ENCODE measurements around the gene SCIMP.
A peak's percentile ranks its signal among the peaks of the same experiment; 100 is the strongest.
"Not testable (repeated sequence)": the region's sequence is repeated elsewhere in the genome, so short reads cannot be mapped to it uniquely, and the experiment has no call there.

Gene SCIMP

DNA sequence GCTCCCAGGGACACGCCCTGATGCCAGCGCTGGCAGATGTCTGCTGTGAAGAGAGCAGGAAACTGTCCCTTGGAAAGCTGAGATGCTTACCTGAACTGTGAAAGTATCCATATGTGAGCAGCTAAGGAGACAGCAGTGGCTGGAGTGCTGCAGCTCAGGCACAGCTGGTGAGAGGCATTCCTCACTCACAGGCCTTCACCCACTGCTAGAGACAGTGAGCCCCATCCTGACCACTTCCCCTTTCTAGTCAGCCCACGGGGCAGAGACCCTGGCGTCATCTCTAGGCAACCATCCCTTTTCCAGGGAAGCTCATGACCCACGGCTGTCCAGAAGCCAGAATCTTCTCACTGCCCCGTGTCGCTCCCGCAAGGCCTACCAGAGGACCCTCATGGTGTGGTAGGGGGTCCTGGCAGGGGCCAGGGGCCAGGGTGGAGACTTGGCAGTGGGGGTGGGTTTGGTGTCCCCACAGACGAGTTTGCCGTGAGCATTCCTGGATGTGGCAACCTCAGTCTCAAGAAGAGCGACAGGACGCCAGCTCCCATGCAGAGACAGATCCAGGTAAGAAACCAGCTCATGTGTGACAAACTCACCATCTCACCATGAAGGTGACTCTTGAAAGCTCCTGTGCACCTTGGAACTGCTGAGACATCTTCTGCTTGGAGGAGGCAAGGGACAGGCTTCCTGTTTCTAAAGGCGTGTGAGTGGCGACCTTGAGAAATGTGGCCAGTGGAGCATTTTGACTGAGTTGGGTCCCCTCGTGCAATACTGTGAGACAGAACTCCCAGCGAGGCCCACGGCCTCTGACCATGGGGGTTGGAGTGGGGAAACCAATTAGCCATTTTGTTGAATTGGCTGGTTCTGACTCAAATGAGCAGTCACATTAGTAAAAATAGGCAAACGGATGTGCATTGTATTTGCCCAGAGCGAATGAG lies at the start of gene SCIMP:
Gene SCIMP, minus strand, starts transcription at position 216 of the 932 bp plus-strand sequence. Its CDS starts 105 bp downstream, at position 111.
- no peak for DNase-seq (ENCODE audit: low read depth, low spot score)

DNA sequence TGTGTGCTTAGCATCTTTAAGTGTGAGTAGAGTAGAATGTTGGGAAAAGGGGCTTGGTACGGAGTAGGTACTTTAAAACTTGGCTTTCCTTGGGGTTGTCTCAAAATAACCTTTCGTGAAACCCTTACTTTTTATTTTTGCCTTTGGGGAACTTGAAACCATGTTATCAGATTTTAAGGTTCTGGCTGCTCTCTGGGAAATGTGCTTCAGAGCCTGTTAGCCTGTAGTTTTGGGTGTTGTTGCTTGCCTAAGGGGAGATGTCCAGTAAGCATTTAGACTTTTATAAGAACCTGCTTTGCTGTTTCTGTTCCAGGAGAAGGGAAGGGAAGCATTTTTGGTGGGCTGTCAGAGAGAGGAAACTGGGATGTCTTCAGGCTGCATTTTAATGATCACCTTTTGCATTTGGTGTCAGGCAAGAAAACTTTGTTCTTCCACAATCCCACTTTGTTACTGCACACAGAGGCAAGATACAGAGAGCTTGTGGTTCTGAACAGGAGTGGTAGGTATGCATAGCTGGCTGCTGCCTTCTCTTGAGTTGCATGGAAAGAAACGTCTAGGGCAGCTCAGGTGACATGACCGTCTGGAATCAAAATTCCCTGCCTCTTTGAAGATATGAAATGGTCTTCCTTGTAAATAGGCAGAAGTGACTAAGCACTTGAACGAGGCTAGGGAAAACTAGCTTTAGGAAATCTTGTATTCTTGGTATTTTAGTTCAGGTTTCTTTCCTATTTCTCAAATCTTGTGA lies 49.1 kb upstream of the SCIMP start:
- peak; percentile 58 for DNase-seq (ENCODE audit: low read depth, low spot score)

DNA sequence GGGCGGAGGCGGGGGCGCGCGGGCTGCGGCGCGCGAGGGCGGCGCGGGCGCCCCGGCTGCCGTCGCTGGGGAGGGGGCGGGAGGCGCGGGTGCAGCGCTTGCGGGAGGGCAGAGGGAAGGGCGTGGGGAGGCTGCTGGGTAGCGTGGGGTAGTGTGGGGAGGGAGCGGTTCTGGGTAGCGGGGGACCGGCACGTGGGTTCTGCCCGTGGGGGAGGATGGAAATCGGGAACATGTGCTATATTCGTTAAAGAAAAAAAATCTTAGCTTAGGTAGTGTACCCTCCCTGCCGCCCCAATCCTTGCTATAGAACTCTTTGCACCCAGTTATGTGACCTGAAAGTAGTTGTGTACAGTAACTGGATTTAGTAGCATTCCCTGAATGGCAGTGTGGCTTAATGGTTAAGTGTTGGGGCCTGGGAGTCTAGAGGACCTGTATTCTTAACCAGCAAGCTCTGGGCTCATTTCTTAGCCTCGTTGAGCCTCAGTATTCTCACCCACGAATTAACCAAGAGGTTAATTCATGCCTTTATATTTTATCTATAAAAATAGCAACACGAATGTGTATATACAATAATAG lies 48.1 kb upstream of the SCIMP start:
- no peak for DNase-seq (ENCODE audit: low read depth, low spot score)

DNA sequence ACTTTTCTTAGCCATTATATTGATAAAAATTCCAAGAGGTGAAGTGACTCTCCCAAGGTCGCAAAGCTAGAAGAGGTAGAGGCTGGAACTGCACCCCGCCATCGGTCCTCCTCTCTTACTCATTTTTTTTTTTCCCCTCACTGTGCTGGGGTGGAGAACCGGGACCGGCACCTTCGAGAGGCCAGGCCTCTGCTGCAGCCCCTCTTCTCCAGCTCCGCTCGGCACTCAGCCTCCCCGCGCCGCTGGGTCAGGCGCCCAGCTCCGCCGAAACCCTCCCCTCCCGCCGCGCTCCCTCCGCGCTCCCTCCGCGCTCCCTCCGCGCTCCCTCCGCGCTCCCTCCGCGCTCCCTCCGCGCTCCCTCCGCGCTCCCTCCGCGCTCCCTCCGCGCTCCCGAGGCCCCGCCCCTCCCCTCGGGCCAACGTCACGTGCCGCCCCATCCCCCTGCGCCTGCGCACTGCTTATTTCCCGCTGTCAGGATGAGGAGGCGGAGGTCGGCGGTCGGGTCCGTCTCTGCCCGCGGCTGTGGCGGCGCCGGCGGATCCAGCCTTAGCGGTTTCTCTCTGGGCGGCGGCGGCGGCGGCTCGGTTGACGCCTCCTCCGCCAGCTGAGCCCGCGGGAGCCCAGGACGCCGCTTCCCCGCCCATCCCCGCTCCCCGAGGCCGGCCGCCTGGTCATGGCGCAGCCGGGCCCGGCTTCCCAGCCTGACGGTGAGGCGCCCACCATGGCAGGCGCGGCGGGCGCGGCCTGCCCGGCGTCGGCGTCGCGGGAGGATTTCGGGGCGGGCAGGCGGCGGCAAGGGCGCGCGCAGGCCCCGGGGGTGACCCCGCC lies 47.4 kb upstream of the SCIMP start, which contains the start of gene RABEP1:
Gene RABEP1, plus strand, starts transcription at position 471 of the 828 bp plus-strand sequence. Its CDS starts 203 bp downstream, at position 674.
- DNase-seq (ENCODE audit: low read depth, low spot score): peak; percentile 79

DNA sequence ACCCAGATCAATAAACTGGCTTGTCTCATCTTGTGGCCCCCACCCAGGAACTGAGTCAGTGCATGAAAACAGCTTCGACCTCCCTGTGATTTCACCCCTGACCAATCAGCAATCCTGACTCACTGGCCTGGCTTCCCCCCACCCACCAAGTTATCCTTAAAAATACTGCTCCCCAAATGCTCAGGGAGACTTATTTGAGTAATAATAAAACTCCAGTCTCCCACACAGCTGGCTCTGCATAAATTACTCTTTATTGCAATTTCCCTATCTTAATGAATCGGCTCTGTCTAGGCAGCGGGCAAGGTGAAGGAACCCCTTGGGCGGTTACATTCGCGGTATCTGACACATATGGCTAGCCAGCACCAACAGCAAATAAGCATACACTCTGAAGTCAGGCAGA lies 37.7 kb upstream of the SCIMP start:
- DNase-seq (ENCODE audit: low read depth, low spot score): no peak

DNA sequence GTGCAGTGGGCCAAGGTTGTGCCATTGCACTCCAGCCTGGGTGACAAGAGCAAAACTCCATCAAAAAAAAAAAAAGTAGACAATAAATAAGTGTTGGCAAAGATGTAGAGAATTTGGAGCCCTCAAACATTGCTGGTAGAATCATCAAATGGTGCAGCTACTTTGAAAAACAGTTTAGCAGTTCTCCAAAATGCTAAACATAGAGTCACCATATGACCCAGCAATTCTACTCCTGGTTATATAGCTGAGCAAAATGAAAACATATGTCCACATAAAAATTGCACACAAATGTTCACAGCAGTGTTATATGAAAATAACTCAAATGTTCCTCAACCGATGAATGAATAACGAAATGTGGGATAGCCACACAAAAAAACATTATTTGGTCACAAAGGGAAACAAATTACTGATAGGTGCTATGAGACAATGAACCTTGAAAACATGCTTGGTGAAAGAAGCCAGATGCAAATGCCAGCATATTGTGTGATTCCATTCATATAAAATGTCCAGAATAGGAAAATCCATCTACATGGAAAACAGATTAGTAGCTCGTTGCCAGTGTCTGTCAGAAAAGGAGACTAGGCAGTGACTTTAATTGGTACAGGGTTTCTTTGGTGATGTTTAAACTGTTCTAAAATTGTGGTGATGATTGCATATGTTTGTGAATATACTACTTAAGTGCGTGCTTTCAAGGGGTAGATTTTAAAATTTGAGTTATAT lies 34.7 kb upstream of the SCIMP start:
- DNase-seq (ENCODE audit: low read depth, low spot score): no peak

DNA sequence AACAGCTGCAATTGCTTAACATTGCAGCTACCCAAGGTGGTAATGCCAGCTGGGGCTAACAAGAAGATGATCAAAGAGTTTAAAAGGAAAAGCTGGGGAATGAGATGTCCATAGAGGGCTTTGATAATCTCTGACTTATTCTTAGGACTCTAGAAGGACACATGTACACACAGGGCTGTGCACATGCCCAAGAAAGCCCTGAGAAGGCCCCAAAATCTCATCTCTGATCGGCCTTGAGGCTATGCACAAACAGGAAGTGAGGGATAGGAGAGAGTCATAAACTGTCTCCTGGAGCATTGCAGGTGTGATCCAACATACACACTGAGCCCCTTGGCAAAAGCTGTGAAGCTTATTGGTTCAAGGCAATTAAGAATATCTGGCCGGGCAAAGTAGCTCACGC lies 30.2 kb upstream of the SCIMP start:
- no peak for DNase-seq (ENCODE audit: low read depth, low spot score)

DNA sequence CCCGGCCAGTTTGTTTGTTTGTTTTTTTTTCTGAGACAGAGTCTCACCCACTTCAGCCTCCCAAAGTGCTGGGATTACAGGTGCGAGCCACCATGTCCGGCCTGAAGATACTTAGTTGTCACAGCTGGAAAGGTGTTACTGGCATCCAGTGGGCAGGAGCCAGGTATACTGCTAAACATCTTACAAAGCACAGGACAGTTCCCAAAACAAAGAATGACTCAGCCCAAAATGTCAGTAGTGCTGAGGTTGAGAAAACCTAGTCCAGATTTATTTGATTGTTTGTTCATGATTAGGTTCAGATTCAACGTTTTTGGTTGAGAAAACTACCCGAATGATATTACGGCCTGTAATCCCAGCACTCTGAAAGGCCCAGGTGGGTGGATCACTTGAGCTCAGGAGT lies 28.8 kb upstream of the SCIMP start:
- no peak for DNase-seq (ENCODE audit: low read depth, low spot score)

DNA sequence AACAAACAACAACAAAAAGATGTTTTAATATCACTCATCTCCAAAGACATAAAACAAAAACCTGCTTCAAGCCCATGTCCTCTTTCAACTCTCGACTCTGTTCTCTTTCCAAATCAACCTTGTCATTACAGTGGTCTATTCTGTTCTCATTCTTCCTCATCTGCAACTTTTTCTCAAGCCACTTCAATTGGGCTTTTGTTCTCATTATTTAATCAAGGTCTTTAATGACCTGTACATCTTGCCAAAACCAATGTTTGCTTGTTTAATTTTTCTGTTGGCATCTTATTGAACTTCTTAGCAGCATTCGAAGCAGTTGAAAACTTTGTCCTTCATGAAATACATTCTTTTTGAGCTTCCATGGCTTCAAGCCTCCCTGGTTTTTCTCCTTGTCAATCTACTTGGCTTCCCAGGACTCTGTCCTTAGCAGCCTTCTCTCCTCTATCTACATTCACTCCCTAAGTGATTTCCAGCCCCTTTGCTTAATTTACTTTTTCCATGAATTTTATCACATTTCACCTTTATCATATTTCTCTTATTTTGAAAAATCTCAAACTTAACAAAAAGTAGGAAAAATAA lies 27.8 kb upstream of the SCIMP start:
- DNase-seq (ENCODE audit: low read depth, low spot score): no peak

DNA sequence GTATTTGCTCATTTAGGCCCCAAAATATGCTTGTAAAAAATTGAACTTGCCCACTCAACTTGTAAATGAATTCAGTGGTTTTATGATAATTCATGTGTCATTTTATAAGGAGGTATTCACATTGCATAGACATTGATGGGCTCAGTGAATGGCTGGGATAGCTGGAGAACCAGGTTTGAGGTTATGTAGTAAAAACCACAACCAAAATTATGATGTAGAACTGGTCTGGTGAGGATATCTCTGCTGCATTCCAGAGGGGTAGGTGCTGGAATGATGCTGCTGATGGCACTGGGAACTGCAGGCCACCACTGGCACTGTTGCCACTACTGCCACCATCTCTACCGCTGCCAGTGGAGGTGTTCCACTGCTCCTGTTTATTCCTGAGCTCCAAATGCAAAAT lies 25.9 kb upstream of the SCIMP start:
- DNase-seq (ENCODE audit: low read depth, low spot score): no peak

DNA sequence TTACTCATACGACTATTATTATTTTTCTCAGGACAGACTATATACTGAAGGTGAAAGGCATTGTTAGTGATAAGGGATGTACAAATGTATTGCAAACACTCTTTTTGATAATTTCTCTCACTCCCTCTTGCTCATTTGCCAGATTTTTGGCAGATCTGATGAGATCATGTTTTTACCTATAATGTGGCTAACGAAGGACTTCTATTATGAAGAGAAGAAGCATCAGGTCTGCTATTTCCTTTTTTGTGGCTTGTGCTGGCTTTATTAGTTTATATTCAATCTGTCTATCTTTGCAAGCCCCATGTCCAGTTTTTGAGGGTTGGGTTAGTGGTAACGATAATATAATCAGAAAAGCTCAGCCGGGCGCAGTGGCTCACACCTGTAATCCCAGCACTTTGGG lies 22.5 kb upstream of the SCIMP start:
- DNase-seq (ENCODE audit: low read depth, low spot score): no peak

DNA sequence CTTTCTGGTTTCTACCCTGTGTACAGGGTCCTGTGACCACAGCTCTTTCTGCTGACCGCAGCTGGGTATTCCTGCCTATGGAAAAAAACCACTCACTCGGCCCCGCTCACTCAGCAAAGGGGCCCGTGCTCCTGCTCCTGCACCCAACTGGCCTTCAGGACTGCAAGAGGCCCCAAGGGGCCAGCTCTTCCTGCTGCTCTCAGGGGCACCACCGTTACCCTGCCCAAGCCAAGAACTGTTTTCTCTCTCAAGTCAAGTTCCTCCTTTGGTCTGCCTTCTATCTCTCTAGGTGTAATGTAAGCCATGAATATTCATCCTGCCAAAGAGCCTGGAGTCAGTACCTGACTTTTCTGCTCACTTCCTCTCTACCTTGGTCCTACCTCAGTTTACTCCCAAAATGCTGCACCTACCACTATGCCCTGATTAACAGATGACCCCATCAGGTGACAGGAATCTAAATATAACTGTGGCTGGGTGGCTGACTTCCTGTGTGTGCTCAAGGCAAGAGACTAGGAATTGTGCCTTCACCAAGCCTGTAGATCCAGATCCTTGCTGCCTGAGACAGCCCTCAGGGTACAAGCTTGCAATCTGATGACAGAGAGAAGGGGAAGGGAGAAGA lies 20.4 kb upstream of the SCIMP start:
- DNase-seq (ENCODE audit: low read depth, low spot score): peak; percentile 67

DNA sequence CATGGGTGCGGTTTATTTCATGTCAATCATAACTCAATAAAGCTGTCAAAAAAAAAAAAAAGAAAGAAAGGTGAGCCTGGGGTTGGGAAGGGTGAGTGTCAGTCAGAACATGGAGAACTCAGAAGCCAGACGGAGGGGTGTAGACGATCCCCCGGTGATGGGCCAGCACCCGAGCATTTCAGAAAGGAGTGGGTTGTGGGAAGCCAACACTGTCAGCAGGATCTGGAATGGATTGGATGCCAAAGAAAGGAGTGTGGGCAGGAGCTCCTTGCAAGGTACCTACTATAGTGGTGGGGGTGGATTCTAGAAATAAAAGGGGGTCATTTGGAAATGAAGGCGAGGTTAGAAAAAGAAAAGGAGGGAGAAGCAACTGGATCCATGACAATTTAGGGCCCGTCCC lies 19.8 kb upstream of the SCIMP start:
- DNase-seq (ENCODE audit: low read depth, low spot score): no peak

DNA sequence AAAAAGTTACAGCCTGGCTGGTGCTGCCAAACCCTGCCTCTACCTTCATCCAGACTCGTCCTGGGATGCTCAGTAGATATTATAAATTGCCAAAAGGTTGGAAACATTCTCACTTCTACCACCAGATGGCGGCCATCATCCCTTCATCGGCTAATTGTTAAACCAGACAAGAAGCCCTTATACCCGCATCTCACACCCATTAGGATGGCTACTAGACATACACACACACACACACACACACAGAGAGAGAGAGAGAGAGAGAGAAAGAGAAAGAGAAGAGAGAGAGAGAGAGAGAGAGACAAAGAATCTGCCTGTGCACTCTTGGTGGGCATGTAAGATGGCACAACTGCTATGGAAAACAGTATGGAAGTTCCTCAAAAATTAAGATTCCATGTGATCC lies 15.0 kb upstream of the SCIMP start:
- peak; percentile 86 for DNase-seq (ENCODE audit: low read depth, low spot score)

DNA sequence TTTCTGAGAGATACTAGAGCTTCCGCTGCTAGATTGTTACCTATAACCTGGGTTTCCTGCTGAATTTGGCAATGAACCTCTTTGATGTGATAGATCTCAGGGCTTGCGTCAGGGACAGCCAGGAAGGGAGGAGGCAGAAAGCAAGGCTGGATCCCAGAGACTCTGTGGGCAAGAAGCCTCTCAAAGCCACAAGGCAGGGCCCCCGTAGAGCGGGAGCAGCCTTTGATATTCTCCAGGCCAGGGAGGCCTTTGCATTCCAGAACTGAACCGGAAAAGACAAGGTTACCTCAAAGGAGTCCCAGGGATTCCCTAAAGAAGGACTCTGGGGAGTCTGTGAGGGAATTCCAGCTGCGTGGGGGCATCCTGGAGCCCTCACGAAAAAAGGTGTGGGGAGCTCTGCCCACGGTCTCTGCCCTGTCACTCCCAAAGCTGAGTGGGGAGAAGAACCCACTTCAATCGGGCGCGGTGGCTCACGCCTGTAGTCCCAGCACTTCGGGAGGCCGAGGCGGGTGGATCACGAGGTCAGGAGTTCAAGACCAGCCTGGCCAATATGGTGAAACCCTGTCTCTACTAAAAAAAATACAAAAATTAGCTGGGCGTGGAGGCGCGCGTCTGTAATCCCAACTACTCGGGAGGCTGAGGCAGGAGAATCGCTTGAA lies 14.3 kb upstream of the SCIMP start:
- DNase-seq (ENCODE audit: low read depth, low spot score): peak; percentile 87

DNA sequence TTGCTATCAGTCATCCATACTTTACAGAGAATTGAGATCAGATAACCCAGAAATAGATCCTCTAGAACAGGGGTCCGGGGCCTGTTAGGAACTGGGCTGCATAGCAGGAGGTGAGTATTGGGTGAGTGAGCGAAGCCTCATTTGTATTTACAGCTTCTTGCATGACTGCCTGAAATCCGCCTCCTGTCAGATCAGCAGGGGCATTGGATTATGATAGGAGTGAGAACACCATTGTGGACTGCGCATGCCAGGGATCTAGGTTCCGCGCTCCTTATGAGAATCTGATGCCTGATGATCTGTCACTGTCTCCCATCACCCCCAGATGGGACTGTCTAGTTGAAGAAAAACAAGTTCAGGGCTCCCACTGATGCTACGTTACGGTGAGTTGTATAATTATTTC lies 13.0 kb upstream of the SCIMP start:
- DNase-seq (ENCODE audit: low read depth, low spot score): no peak

DNA sequence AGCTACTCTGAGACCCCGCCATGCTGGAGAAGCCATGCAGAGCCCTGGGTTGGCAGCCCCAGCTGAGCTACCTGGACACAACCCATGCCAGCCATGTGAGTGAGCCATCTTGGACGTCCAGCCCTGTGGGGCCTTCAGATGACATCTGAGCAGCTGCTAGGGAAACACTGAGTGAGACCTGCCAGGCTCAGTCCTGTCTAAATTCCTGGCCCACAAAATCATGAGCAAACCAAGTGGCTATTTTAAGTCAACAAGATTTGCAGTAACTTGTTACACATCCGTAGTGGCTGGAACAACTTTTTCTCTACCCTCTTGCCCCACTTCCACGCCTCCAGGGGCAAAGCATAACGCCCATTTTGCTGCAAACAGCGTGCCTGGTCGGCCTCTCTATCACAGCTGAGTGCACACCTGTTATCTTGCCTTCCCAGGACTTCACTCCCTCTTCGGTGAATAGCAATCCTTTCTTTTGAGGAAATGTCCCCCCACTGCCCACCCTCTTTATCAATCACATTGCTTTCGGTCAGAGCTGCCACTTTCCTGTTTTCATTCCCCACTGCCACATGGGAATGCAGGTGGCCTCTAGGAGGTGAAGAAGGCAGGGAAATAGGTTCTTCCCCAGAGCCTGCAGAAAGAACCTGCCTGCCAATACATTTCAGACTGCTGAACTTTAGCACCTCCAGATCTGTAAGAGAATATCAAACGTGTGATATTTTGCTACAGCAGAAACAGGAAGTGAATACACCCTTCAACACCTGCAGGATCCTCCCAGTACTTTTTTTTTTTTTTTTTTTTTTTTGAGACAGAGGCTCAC lies 7.4 kb upstream of the SCIMP start:
- DNase-seq (ENCODE audit: low read depth, low spot score): no peak

DNA sequence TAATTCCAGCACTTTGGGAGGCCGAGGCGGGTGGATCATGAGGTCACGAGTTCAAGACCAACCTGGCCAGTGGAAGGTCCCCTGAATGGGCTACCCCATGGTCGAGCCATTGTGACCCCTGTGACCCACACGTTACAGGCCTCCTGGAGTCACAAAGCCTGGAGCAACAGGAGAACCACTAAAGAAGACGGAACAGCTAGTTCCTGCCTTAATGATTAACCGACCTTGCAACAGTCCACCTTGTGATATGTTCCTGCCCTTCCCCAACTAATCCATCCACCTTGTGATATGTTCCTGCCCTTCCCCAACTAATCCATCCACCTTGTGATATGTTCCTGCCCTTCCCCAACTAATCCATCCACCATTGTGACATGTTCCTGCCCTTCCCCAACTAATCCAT lies 5.1 kb upstream of the SCIMP start:
- not testable (repeated sequence) for DNase-seq (ENCODE audit: low read depth, low spot score)

DNA sequence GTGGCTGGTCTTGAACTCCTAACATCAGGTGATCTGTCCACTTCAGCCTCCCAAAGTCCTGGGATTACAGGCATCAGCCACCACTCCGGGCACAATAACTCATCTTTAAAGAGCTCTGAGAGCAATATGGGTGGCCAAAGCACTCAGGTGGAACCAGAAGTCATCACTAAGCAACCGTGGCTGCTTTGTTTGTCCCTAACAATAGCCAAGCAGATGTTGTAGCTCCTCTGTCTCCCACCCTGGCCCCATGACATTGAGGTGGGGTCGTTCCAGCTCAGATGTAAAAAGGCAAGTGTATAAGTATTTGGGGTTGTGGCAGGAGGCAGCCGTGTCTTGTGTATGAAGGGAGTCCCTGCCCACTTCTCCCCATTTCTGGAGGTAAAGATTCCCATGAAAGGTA lies 3.7 kb upstream of the SCIMP start:
- DNase-seq (ENCODE audit: low read depth, low spot score): no peak

Data from ELF-1 (cell line).